ENCODE results near the gene QPCT. TPM values are rescaled to one million over a fixed set of nuclear protein-coding genes. Genes with fewer than 3 reads are reported as not detected.

The QPCT gene
- total RNA-seq, 1 experiment from 2014 or later = not detected

DNA sequence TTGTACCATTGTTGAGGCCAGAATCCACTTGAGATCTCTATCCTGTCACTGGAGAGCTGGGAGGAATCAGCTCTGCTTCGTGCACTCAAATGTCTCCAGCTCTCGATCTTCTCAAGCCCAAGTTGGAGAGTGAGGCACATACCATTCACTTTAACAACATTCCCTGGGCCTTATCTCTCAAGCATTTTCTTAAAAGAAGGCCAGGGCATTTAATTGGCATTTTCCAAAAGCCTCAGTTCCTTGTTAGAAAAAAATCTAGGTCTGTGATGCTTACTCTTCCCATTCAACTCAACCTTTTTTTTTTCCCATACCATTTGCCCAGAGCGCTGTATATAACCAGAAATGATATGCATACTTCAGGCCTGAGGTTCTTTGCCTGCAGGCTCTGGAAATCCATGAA lies 10.1 kb downstream of the QPCT start:
- no peak for DNase-seq (ENCODE audit: low spot score)
- in situ Hi-C loops (cut with HindIII; ENCODE audit: low sequenced_read_pairs) = no loop called here

DNA sequence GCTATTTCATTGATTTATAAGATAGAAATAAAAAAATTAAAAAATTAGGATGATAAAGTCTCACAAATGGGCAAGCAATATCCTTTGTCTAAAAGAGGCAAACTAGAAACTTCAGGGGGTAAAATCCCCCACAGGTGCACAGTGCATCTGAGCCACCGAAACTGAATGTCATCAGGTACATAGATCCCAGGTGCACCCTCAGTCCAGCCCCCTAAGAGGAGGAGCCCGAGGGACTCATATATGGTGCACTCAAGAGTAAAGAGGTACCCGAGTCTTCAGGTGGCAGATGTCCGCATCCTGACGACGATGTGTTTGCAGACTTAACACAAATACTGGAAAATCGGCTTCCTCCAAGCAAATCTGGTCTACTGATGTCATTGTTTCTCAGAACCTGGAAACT lies 11.3 kb downstream of the QPCT start:
- DNase-seq (ENCODE audit: low spot score) = no peak
- in situ Hi-C loops (cut with HindIII; ENCODE audit: low sequenced_read_pairs) = no loop called here

DNA sequence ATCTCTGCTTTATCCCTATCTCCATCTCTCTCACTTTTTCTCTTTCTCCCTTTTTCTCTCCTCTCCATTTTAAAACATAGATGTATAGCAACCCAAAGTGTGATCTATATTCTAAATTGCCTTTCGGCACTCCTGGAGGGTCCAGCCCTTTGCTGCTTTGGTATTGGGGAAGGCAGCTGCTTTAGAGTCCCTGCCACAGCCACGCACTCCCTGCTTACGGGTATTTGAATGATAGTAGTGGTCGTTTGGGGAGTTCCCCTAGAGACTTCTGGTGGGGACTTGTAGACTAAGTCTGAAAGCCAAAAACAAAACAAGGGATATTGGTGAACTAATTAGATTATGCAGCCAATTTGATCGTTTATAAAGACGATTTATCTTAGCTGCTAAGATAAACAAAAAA lies 11.9 kb downstream of the QPCT start:
- no peak for DNase-seq (ENCODE audit: low spot score)
- in situ Hi-C loops (cut with HindIII; ENCODE audit: low sequenced_read_pairs) = no loop called here

DNA sequence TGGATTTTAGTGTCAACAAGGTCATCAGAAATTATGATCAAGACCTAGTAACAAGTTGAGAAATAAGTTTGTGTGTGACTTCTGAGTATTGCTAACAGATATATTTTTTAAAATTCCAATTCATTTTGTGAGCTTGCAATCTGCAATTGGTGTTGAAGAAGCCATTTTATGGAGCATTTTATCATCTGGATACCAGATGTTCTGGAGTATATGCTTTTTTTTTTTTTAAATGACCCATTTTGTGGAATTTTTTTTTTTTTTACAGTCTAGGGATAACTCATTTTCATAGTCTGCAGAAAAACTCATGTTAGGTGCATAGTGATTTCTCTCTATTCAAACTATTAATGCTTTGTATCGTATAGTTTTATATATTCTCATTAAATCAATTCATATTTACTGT lies 12.6 kb downstream of the QPCT start:
- in situ Hi-C loops (cut with HindIII; ENCODE audit: low sequenced_read_pairs) = no loop called here
- DNase-seq (ENCODE audit: low spot score) = no peak

DNA sequence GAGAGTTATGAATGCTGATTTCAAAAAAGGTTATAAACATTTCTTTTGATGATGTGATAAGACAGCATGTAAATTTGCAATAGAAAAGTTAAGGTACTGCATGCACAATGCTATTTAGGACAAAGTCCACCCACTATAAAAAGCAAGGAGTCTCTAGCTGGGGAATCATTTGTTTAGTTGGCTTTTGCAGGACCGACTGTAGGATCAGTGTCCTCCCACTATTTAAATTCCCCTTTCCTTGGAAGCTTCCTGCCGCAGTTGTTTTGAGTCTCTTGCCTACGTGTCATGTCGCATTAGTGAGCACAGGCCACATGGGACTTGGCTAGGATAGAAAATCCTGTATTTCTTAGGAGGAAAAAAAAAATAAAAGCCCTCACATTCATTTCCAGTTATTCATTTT lies 13.1 kb downstream of the QPCT start:
- in situ Hi-C loops (cut with HindIII; ENCODE audit: low sequenced_read_pairs) = no loop called here
- DNase-seq (ENCODE audit: low spot score) = no peak

DNA sequence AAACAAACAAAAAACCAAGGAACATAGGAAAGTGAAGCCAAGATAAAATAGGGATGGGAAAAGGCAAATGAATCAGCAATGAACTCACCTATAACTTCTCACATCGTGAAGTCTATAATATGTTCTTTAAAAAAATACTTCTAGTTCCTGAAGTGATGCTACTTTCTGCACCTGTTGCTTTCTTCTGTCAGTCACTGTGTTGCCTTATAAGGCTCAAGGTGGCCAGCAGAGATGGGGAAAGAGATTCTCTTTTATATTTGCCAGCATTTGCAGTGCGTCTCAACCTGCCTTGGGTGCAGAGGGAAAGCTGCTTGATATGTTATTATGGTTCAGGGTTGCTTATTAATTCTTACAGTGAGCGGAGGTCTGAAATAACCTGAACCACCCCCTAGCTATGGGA lies 14.0 kb downstream of the QPCT start:
- in situ Hi-C loops (cut with HindIII; ENCODE audit: low sequenced_read_pairs) = no loop called here
- DNase-seq (ENCODE audit: low spot score) = no peak

DNA sequence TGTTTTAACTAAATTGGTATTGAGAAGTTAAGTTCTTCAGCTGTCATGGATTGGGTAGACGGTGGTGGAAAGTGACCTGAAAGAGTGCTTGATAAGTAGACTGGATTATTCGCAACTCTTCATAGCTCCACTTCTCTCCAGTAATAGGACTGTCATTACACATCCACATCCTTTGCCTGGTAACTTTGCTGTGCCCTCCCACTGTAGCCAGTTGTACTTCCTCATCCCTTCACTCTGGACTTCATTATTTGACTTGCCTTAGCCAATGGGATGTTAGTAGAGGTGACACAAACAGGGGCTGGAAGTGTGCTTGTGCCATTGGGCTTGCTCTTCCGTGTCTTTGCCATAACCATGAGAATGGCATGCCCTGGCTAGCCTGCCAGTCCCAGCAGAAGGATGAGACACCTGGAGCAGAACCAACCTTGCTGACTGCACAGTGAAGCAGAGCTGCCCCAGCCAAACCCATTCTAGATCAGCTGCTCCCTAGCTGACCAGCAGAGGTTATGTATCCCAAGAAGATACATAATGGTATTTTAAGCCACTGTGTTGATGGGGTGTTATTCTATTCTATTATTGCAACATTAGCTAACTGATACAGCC lies 16.9 kb downstream of the QPCT start:
- DNase-seq (ENCODE audit: low spot score) = no peak
- in situ Hi-C loops (cut with HindIII; ENCODE audit: low sequenced_read_pairs) = no loop called here

DNA sequence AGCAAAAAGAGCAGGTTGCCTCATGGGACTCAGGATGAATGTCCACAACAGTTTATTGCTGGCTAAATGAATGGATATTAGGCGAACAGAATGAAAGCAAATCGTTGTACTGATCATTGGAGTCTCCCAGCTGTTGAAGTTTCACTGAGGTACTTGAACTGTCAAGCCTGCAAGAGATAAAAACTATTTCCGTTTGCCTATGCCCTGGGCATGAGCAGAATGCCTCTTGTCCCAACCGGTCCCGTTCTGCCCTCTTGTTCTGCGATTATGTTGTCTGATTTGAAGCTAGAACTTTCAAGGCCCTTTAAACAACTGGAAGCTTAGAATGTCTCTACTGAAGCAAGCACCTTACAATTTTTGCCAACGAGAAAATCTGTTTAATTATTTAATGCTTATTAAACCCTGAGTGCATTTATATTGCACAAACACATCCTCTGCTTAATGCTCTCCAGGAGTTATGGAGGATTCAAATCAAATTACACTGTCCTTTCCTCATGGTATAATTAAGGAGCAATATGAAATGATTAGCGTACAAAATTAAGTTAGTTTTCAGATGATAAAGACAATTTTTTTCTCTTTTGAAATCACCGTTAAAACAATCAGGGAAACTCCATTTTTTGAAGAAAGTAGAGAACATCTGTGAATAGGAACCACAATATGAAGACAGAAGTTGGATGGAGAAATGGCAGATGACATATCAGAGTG lies 17.7 kb downstream of the QPCT start:
- no peak for DNase-seq (ENCODE audit: low spot score)

DNA sequence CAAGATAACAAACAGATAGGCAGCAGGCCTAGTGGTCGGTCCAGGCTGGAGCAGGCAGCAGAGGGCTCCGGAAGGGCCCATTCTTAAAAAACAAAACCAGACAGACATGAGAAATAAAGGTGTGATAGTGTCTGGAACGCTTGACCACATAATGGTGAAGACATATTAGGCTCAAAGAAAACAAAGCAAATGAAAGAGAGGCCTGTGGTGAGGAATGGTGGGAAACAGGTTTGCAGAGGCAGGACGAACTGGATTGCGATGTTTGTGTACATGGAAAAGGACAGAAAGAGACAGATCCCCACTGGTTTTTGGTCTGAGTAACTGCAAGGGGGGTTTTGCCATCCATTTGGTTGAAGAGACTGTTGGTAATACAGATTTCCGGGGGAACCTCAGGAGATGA lies 19.9 kb downstream of the QPCT start:
- in situ Hi-C loops (cut with HindIII; ENCODE audit: low sequenced_read_pairs) = no loop called here
- no peak for DNase-seq (ENCODE audit: low spot score)

More for the DNA sequence above, 17.7 kb downstream of the QPCT start:
- in situ Hi-C loops (cut with HindIII; ENCODE audit: low sequenced_read_pairs) = no loop called here

DNA sequence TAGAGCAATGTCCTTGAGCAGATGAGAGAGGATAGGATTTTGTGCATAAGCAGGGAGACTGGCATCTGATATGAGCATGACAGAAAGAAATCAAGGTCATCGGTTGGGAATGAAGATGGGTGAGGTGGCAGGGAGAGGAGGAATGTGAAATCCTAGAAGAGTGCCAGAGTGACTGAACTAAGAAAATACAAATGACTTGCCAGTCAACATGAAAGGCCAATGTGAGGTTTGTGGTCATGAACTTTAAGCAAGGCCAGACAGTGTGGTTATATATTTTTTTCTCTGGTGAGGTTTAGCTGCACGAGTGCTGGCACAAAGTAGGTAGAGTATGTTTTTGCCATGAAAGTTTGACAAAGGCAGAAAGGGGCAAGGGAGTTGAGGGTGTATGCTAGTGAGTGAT lies 21.2 kb downstream of the QPCT start:
- no peak for DNase-seq (ENCODE audit: low spot score)
- in situ Hi-C loops (cut with HindIII; ENCODE audit: low sequenced_read_pairs) = no loop called here

DNA sequence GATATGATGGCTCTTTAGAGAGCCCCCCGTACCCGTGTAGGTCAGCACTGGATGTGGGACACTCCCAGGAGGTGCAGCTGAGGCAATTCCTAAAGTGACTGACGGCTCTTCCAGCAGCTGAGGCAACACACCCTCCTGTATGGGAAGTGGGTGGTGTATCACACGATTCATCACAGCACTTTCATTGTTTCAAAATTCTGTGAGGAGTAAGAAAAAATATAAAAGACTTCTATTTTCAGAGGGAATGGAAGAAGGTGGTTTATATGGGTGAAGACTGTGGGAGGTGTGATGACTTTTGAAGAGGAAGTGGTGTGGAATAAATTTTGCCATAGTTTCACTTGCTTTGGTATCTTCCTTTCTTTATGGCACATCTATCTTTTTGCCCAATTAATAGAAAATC lies 22.3 kb downstream of the QPCT start:
- in situ Hi-C loops (cut with HindIII; ENCODE audit: low sequenced_read_pairs) = no loop called here
- DNase-seq (ENCODE audit: low spot score) = no peak

DNA sequence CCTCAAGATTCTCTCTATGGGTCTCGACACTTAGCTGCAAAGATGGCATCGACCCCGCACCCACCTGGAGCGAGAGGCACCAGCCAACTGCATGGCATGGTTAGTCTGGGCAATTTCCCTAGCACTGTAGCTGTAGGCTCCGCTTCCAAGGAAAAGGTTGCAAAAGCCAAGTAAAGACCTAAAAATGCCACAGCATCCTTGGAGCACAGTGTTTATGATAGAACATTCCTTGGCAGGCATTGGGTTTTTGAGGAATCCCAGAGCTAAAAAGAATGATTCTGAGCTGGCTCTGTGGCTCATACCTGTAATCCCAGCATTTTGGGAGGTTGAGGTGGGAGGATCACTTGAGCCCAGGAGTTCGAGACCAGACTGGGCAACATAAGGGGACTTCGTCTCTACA lies 22.9 kb downstream of the QPCT start:
- in situ Hi-C loops (cut with HindIII; ENCODE audit: low sequenced_read_pairs) = no loop called here
- DNase-seq (ENCODE audit: low spot score) = no peak

DNA sequence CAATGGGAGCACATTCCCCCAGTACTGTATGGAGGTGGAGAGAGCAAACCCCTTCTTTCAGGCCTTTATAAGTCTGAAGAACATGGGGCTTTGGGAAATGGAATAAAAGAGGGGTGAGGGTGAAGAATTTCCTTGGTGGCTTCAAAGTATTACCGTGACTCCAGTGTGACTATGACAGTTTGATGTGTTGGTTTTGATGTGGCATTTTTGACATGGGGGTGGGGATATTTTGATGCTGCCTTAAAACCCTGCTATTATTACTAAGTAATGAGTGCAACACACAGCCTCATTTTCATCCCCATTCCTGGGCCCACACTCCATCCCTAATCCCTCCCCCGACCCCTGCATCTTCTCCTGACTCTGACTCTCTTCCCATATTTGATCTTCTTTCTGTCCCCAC lies 23.6 kb downstream of the QPCT start:
- in situ Hi-C loops (cut with HindIII; ENCODE audit: low sequenced_read_pairs) = no loop called here

DNA sequence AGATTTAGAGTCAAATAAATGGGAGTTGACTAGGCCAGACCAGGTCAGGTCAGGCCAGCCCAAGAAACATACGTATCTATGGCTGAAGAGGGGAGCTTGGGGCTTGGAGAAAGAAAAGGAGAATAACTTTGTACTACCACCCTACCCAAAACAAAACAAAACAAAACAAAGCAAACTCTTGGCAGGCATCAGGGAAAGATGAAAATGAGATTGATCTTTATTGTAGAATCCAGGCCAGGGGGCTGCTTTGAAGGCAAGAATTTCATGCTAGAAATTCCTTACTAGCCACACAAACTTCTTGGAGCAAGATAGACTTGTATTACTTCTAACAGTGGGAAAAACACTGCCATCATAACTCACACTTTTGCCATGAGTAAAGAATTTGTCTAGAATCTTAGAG lies 26.2 kb downstream of the QPCT start:
- DNase-seq (ENCODE audit: low spot score) = no peak
- in situ Hi-C loops (cut with HindIII; ENCODE audit: low sequenced_read_pairs) = no loop called here

More for the DNA sequence above, 23.6 kb downstream of the QPCT start:
- DNase-seq (ENCODE audit: low spot score) = no peak

DNA sequence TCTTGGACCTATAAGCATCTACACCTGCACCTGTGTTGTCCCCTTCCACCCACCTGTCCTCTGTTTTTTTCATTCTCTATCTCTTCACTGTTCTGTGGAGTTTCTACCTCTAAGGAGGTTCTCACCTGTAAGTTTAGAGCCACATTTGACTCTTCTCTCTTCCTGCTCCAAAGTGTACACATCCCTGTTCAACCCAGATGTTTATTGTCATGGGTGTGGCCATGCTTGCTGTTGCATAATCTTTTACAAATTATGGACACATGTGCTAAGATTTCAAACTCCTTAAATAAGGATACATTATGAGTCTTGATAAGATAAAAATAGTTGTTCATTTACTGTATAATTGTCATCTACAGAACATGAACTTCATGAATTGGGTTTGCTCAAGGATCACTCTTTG lies 27.6 kb downstream of the QPCT start:
- no peak for DNase-seq (ENCODE audit: low spot score)
- in situ Hi-C loops (cut with HindIII; ENCODE audit: low sequenced_read_pairs) = no loop called here

DNA sequence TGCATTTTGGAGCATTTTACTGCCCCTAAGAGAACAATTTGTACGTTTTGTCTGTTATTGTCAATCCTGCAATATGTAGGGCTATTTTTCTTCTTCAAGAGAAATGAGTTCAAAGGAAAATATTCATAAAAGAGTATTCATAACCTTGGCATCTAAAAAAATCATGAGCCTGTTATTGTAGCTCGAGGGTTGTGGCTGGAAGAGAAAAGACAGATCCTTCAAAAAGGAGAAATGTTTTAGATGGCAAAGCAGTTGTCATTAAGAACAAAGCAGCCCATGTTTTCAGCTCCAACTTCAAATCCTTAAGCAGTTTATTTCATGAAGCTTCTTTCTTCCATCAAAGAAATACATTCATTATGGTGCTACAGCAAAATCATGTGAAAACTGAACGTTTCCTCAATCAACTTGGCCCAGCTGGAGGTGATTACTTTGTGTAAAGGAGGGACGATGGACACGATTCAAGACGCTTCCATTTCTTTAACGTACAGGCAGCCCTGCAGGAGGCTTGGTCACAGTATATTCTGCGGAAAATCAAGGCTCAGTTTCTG lies 31.4 kb downstream of the QPCT start:
- in situ Hi-C loops (cut with HindIII; ENCODE audit: low sequenced_read_pairs) = no loop called here

DNA sequence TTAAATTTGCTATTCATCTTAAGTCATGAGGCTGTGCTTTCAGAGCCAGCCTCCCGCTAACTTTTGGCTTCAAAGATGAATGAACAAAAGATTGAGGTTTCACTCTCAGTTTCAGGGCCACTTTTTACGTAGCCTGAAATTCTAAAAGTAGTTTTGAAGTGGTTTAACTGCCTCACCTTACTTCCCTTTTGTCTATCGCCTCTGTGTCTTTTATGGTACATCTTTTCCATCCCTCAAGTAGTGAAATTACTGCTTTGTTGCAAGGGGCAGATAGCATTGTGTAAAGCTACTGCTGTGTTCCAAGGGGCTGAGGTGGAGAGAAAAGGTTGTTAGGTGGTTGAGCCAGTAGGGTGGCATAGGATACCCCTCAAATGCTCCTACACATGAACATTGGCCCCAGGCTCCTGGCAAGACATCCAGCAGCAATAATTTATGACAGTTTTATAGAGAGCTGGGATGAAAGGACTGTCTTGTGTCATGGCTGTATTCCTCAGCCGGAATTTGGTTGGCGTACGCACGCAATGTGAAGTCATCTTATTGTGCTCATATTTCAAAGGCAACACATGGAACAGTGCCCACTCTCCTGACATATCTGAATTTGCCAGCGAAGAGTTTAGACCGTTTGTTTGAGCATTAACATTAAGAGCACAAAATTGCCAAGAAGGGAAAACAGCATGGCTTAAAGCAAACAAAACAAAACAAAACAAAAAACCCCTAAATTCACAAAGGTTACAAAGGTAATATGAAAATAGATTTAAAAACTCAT lies 32.2 kb downstream of the QPCT start:
- DNase-seq (ENCODE audit: low spot score) = no peak
- in situ Hi-C loops (cut with HindIII; ENCODE audit: low sequenced_read_pairs) = no loop called here

More for the DNA sequence above, 31.4 kb downstream of the QPCT start:
- no peak for DNase-seq (ENCODE audit: low spot score)

DNA sequence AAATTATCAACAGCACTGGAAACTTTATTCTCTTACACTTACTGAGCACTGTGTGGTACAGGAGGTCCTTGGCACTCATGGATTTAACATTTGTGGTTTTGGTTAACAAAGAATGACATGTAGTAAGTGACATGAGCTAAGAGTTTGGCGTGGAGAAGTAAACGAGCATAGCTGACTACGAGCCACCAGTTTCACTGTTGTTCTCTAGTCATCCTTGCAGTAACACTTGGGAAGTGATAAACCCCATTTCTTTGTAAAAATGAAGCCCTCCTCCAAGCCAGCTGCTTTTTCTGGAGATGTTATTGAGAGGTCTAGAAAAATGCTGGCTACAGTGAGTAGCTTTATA lies 32.7 kb downstream of the QPCT start:
- no peak for DNase-seq (ENCODE audit: low spot score)
- in situ Hi-C loops (cut with HindIII; ENCODE audit: low sequenced_read_pairs) = no loop called here

DNA sequence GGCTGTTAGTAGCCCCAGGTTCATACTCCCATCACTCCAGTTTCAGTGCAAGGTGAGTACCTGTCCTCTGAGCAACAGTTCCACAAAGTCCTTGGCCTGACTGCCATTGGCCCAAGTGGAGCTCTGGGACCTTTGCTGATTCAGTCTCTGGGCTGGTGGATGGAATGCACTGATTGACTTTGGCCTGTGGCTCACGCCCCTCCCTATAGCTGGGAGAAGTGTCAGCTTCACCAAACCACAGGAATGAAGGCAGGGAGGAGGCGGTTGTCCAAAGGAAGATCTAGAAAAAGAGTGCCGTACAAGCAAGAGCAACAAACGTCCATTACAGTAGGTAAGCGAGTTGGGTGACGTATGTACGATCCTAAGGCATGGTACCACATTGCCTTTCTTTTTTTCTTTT lies 34.0 kb downstream of the QPCT start:
- in situ Hi-C loops (cut with HindIII; ENCODE audit: low sequenced_read_pairs) = no loop called here

DNA sequence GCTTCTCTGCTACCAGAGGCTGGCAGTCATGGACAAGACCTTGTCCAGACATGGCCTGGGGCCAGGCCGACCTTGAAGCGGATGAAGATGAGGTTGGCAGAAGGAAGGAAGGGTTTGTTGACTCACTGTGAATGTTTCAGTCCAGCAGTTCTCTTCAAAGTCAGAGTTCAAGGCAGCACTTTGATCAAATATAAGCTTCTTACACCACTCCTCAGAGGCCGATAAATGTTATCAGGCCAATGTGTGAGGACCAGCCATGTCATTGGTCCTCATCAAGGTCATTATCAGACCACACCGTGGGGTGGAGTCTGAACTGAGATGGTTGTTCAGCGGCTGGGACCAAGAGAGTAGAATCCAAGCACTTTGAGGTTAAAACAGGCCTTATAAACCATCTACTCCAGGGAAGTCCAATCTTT lies 35.5 kb downstream of the QPCT start:
- DNase-seq (ENCODE audit: low spot score) = no peak
- in situ Hi-C loops (cut with HindIII; ENCODE audit: low sequenced_read_pairs) = no loop called here

More for the DNA sequence above, 34.0 kb downstream of the QPCT start:
- DNase-seq (ENCODE audit: low spot score) = no peak
